Endodermal cell (in vitro differentiated cells): ENCODE measurements around the gene USP14. TPM values are rescaled to one million over a fixed set of nuclear protein-coding genes. Genes with fewer than 3 reads are reported as not detected.

Source experiments
- DNase-seq: peaks from one replicate; pipeline ENCODE4 v3.0.0-alpha.2; 2017
- H3K27ac ChIP-seq: 2 replicates; pipeline ENCODE4 v1.5.1; 2013; ENCODE audit warnings: mild to moderate bottlenecking, low read depth, low read length, moderate library complexity
- H3K27me3 ChIP-seq: 2 replicates; pipeline ENCODE4 v1.6.1; 2013; ENCODE audit warnings: mild to moderate bottlenecking, low read length, moderate library complexity; ENCODE audit not compliant: insufficient read depth, control insufficient read depth, poor library complexity, severe bottlenecking
- H3K36me3 ChIP-seq: 2 replicates; pipeline ENCODE4 v1.7.0; 2013; ENCODE audit warnings: mild to moderate bottlenecking, low read length, moderate library complexity; ENCODE audit not compliant: control insufficient read depth, insufficient read depth
- H3K4me1 ChIP-seq: one replicate; pipeline ENCODE4 v1.7.0; 2013; ENCODE audit warnings: low read length; ENCODE audit not compliant: control insufficient read depth, insufficient read depth
- H3K4me3 ChIP-seq: 2 replicates; pipeline ENCODE4 v1.5.1; 2013; ENCODE audit warnings: mild to moderate bottlenecking, low read length, moderate library complexity
- H3K9ac ChIP-seq: 2 replicates; pipeline ENCODE4 v1.6.1; 2013; ENCODE audit warnings: mild to moderate bottlenecking, low read length, moderate library complexity; ENCODE audit not compliant: poor library complexity, severe bottlenecking; ENCODE audit errors: extremely low read depth
- H3K9me3 ChIP-seq: 2 replicates; pipeline ENCODE4 v1.6.1; 2013; ENCODE audit warnings: mild to moderate bottlenecking, low read length, moderate library complexity; ENCODE audit not compliant: control insufficient read depth
- H3K27ac Mint-ChIP-seq: 2 replicates; pipeline ENCODE4 v1.8.0; 2020; ENCODE audit warnings: mixed read lengths
- H3K27me3 Mint-ChIP-seq: 2 replicates; pipeline ENCODE4 v1.8.0; 2021; ENCODE audit warnings: mild to moderate bottlenecking, mixed read lengths; ENCODE audit not compliant: insufficient read depth
- H3K36me3 Mint-ChIP-seq: 2 replicates; pipeline ENCODE4 v1.8.0; 2020; ENCODE audit warnings: low read depth, mixed read lengths
- H3K4me1 Mint-ChIP-seq: 2 replicates; pipeline ENCODE4 v1.8.0; 2020; ENCODE audit warnings: mixed read lengths
- H3K4me3 Mint-ChIP-seq: 2 replicates; pipeline ENCODE4 v1.8.0; 2020; ENCODE audit warnings: mild to moderate bottlenecking, moderate library complexity, mixed read lengths
- H3K9me3 Mint-ChIP-seq: 2 replicates; pipeline ENCODE4 v1.8.0; 2020; ENCODE audit warnings: mild to moderate bottlenecking, mixed read lengths
- CTCF ChIP-seq: fragments of 200-600 bp; sonication (generic); conservative IDR thresholded peaks from 2 replicates; pipeline ENCODE4 v1.5.0; 2021; ENCODE audit warnings: antibody characterized with exemption, mild to moderate bottlenecking
- WGBS, 2 experiments: methylation state at CpG; one replicate each; pipeline versions ENCODE4 v1.1.5 to v1.1.7; 2013; ENCODE audit warnings: missing lambda C conversion rate in 2 of 2, mixed read lengths in 1 of 2; ENCODE audit not compliant: insufficient coverage in 1 of 2, insufficient read length in 1 of 2; 5-methylcytosine and 5-hydroxymethylcytosine counted together
- total RNA-seq, 2 donors: library from RNA; stranded (reverse); fragmentation: NEBNext Ultra II Directional in 1 of 2; extraction: Animal tissue kit (Norgen Biotek cat#: 25700) in 1 of 2; gene quantifications; 2 replicates in 1 of 2; 3 replicates in 1 of 2; pipeline ENCODE4 v1.2.1, GENCODE V29; 2021

The USP14 gene
- total RNA-seq, 2 donors from 2014 or later = 76.2 to 92.4 TPM

DNA sequence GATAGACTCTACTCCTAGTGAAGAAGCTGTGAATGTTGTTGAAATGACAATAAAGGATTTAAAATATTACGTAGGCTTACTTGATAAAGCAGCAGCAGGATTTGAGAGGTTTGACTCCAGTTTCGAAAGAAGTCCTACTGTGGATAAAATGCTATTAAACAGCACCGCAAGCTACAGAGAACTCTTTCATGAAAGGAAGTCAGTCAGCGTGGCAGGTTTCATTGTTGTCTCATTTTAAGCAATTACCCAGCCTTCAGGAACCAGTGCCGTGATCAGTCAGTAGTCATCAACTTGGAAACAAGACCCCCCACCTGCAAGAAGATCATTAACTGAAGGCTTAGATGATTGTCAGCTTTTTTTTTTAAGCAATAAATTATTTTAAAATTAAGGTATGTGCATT, 14.0 kb downstream of the USP14 start:
- Mint-ChIP-seq H3K36me3 (peaks cover 56% of the 10 kb centered on the region), H3K9me3 (no peaks in the 10 kb centered on the region), H3K4me3 (no peak overlapping the region), H3K27ac (no peak overlapping the region), H3K27me3 (no peaks in the 10 kb centered on the region), H3K4me1 (no peaks in the 10 kb centered on the region)
- WGBS, 2 experiments = 80 to 98% methylated on average over 4 to 5 of the region's 5 CpGs
- no peak for DNase-seq
- peaks cover 64% of the 10 kb centered on the region for H3K36me3 ChIP-seq
- no peak for TF ChIP-seq CTCF
- H3K27ac ChIP-seq = no peak overlapping the region
- no peaks in the 10 kb centered on the region for H3K27me3 ChIP-seq
- no peaks in the 10 kb centered on the region for H3K4me1 ChIP-seq
- H3K9me3 ChIP-seq = no peaks in the 10 kb centered on the region
- H3K4me3 ChIP-seq = no peak overlapping the region
- H3K9ac ChIP-seq = no peak overlapping the region

DNA sequence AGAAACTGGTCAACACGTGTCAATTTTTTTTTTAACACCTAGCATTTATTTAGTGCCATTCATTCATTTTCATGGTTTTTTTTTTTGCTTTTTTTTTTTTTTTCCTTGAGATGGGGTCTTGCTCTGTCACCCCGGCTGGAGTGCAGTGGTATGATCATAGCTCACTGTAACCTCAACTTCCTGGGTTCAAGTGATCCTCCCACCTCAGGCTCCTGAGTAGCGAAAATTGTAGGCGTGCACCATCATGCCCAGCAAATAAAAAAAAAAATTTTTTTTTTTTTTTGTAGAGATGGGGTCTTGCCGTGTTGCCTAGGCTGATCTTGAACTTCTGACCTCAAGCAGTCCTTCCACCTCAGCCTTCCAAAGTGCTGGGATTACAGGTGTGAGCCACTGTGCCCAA, 21.1 kb downstream of the USP14 start:
- peaks cover 75% of the 10 kb centered on the region for H3K36me3 ChIP-seq
- H3K9me3 Mint-ChIP-seq = no peaks in the 10 kb centered on the region
- H3K9ac ChIP-seq = no peak overlapping the region
- H3K27me3 ChIP-seq = no peaks in the 10 kb centered on the region
- no peaks in the 10 kb centered on the region for H3K4me1 ChIP-seq
- no peaks in the 10 kb centered on the region for H3K27me3 Mint-ChIP-seq
- no peaks in the 10 kb centered on the region for H3K4me1 Mint-ChIP-seq
- no peak overlapping the region for H3K27ac Mint-ChIP-seq
- WGBS, 2 experiments = 98 to 100% methylated on average over 1 to 3 of the region's 5 CpGs
- no peaks in the 10 kb centered on the region for H3K9me3 ChIP-seq
- H3K4me3 Mint-ChIP-seq = no peak overlapping the region
- no peak for TF ChIP-seq CTCF
- peaks cover 31% of the 10 kb centered on the region for H3K36me3 Mint-ChIP-seq
- no peak for DNase-seq
- H3K27ac ChIP-seq = no peak overlapping the region
- H3K4me3 ChIP-seq = no peak overlapping the region

DNA sequence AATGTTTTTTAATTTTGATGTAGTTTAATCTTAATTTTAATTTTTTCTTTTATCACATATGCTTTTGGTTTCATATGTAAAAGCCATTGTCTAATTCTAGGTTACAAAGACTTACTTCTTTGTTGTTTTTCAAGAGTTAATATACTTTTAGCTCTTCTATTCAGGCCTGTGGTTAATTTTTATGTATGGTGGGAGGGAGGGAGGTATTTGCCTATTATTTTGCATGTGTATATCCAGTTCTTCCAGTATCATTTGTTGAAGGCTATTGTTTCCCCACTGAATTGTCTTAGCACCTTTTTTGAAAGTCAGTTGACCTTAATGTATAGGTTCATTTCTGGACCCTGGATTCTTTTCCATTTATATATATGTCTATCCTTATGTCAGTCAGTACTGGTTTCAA, 23.4 kb downstream of the USP14 start:
- no peaks in the 10 kb centered on the region for H3K9me3 ChIP-seq
- H3K4me3 ChIP-seq = no peak overlapping the region
- peaks cover 77% of the 10 kb centered on the region for H3K36me3 ChIP-seq
- no peaks in the 10 kb centered on the region for H3K4me1 ChIP-seq
- no peaks in the 10 kb centered on the region for H3K27me3 ChIP-seq
- no peak overlapping the region for H3K27ac Mint-ChIP-seq
- no peaks in the 10 kb centered on the region for H3K9me3 Mint-ChIP-seq
- no peak for TF ChIP-seq CTCF
- no peak overlapping the region for H3K9ac ChIP-seq
- H3K36me3 Mint-ChIP-seq = peaks cover 36% of the 10 kb centered on the region
- H3K27me3 Mint-ChIP-seq = no peaks in the 10 kb centered on the region
- no peaks in the 10 kb centered on the region for H3K4me1 Mint-ChIP-seq
- no peak for DNase-seq
- no peak overlapping the region for H3K27ac ChIP-seq
- no peak overlapping the region for H3K4me3 Mint-ChIP-seq
